ENCODE results near the gene DLGAP1.

Gene DLGAP1

DNA sequence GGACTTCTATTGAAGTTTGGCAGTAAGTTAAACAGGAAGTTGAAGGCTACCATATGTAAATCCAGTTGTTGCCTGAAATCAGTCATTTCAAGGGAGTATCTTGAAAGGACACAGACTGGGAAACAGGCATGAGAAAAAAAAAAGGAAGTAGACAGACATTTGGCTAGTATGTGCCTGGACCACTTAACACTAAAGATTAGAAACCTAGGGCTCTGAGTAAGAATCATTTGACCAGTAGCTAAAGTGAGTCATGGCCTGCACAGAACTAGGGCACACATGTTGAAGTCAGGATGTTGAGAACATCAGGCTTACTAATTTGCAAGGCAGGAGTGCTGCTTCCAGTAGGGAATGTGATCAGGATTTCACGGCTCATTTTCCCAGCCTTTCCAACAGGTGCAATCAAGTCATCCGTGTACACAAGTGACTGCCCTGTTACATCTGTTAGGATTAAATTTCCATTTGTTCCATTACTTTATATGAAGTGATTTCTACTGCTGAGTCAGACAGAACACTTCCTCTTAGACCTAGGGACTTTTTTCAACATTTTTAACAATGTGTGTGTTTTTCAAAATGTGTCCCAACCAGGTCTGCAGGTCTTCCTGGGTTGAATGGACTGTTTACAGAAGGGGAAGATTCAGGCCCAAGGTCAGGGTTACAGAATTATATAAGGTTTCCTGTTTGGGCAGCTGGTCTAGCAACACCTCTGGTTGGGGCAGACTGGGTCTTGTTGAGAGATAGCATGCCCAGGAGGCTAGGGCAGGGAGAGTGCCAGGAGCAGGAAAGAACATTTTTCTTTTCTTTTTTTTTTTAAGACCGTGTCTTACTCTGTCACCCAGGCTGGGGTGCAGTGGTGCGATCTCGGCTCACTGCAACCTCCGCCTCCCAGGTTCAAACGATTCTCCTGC is 859.5 kb downstream of the DLGAP1 start:
- Histone ChIP-seq H3K4me3 (ENCODE audit: severe bottlenecking) (peak overlapping the region; percentile 32), H3K27me3 (ENCODE audit: insufficient read depth, poor library complexity, severe bottlenecking) (no peaks in the 10 kb centered on the region), H3K4me1 (ENCODE audit: insufficient read depth, poor library complexity, severe bottlenecking) (peaks cover 31% of the 10 kb centered on the region), H3K27ac (ENCODE audit: poor library complexity, severe bottlenecking) (peak overlapping the region; percentile 99), H3K9me3 (ENCODE audit: severe bottlenecking) (no peaks in the 10 kb centered on the region), H3K36me3 (ENCODE audit: low read depth) (no peaks in the 10 kb centered on the region)
- TF ChIP-seq, protein P1, sequence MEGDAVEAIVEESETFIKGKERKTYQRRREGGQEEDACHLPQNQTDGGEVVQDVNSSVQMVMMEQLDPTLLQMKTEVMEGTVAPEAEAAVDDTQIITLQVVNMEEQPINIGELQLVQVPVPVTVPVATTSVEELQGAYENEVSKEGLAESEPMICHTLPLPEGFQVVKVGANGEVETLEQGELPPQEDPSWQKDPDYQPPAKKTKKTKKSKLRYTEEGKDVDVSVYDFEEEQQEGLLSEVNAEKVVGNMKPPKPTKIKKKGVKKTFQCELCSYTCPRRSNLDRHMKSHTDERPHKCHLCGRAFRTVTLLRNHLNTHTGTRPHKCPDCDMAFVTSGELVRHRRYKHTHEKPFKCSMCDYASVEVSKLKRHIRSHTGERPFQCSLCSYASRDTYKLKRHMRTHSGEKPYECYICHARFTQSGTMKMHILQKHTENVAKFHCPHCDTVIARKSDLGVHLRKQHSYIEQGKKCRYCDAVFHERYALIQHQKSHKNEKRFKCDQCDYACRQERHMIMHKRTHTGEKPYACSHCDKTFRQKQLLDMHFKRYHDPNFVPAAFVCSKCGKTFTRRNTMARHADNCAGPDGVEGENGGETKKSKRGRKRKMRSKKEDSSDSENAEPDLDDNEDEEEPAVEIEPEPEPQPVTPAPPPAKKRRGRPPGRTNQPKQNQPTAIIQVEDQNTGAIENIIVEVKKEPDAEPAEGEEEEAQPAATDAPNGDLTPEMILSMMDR (IDR thresholded peaks at IDR 0.05; ENCODE audit: poor library complexity, severe bottlenecking): no peak
- ATAC-seq (ENCODE audit: low read depth) (peak; percentile 72), DNase-seq (ENCODE audit: low spot score) (peak; percentile 74)

DNA sequence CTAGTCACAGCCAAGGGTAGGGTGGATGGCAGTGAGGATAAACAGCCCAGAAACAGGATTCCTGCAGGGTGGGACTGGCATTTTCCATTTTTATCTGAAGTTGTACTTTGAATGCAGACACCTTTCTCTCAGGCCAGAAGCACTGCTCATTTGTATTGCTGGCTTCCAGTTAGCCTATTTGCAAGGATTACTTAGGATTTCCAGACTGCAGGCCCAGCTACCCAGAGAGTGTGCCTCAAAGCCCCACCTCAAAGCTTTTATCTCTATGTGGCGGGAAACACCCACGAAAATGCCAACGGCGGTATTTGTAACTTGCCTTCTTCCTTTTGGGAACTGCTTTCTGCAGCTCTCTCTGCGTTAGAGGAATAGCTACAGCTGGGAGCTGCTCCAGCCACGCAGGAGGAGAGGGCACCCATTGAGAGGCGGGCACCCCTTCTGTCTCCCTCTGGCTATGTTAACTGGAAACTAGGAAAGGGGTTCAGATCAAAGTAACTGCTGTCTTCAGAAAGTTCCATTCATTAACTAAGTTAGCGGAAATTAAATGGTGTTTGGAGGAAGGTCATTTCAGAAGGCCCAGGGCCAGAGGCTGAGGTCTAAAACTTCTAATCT is 860.2 kb downstream of the DLGAP1 start:
- H3K9me3 ChIP-seq (ENCODE audit: severe bottlenecking): no peaks in the 10 kb centered on the region
- H3K27ac ChIP-seq (ENCODE audit: poor library complexity, severe bottlenecking): peak overlapping the region; percentile 99
- DNase-seq (ENCODE audit: low spot score) (no peak), ATAC-seq (ENCODE audit: low read depth) (no peak)
- peak overlapping the region; percentile 32 for H3K4me3 ChIP-seq (ENCODE audit: severe bottlenecking)
- TF ChIP-seq, protein P1 (IDR thresholded peaks at IDR 0.05; ENCODE audit: poor library complexity, severe bottlenecking): peak; percentile 2
- no peaks in the 10 kb centered on the region for H3K27me3 ChIP-seq (ENCODE audit: insufficient read depth, poor library complexity, severe bottlenecking)
- no peaks in the 10 kb centered on the region for H3K36me3 ChIP-seq (ENCODE audit: low read depth)
- H3K4me1 ChIP-seq (ENCODE audit: insufficient read depth, poor library complexity, severe bottlenecking): peaks cover 32% of the 10 kb centered on the region

DNA sequence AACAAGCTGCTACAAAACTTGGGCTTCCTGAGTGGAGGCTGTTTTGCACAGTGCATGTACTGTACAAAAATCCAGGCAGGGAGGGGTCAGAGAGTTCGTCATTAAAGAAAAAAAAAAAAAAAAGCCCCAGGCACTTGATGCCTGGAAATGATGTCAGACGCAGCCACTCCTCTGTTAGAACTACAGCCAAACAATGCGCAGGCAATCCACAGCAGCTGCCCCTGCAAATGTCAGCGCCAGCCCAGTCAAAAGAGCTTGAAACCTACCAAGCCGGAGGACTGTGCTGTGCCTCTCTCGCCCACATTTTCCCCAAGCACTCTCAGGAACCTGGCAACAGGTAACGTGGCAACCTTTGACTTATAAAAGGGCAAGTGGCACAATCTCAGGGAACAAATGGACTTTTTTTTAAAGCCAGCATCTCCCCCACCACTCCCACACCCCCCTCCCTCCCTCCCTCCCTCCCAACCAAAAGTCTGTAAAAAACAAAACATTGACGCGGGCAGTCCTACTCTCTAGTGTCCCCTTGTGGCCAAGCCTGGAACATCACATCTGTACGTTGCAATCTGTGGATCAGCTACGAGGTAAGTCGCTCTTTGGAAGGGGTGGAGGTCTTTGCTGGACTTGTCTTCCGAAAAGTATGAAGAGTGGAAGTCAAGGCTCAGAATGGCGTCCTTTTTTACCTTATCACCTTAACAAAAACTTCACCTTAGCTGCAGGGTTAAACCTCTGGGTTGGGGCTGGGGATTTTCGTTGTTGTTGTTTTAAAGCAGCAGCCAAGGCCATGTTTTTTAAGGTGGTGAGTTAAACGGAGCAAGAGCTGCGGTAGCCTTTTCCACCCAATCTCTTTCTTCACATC is 861.0 kb downstream of the DLGAP1 start:
- ATAC-seq (ENCODE audit: low read depth) (peak; percentile 65), DNase-seq (ENCODE audit: low spot score) (peak; percentile 91)
- peak overlapping the region; percentile 32 for H3K4me3 ChIP-seq (ENCODE audit: severe bottlenecking)
- peak overlapping the region; percentile 99 for H3K27ac ChIP-seq (ENCODE audit: poor library complexity, severe bottlenecking)
- H3K36me3 ChIP-seq (ENCODE audit: low read depth): no peaks in the 10 kb centered on the region
- H3K9me3 ChIP-seq (ENCODE audit: severe bottlenecking): no peaks in the 10 kb centered on the region
- peaks cover 35% of the 10 kb centered on the region for H3K4me1 ChIP-seq (ENCODE audit: insufficient read depth, poor library complexity, severe bottlenecking)
- TF ChIP-seq, protein P1 (IDR thresholded peaks at IDR 0.05; ENCODE audit: poor library complexity, severe bottlenecking): peak; percentile 98
- no peaks in the 10 kb centered on the region for H3K27me3 ChIP-seq (ENCODE audit: insufficient read depth, poor library complexity, severe bottlenecking)

DNA sequence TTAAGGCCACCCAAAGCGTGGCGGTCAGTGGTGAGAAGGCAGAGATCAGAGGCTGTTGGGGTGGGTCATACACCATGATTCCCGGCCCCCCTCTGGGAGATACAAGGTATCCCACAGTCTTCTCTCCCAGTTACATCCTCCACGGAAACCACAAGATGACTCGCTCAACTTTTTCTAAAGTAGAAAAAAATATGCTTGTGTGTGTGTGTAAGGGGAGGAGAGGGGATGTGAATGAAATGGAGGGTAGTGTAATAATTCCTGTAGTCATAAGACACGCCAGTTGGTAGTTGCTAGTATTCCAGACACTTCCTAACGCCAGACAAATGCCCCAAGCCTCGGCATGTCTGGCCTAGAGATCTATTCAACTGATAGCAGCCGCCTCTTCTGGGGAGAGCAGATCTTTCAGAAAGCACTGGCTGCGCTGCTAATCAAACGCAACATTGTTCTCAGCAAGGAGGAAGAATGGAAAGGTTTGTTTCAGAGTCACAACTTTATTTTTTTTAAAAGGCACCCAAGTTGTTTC is 861.7 kb downstream of the DLGAP1 start:
- peaks cover 35% of the 10 kb centered on the region for H3K4me1 ChIP-seq (ENCODE audit: insufficient read depth, poor library complexity, severe bottlenecking)
- DNase-seq (ENCODE audit: low spot score): peak; percentile 75

More for the DNA sequence above, 861.7 kb downstream of the DLGAP1 start:
- no peaks in the 10 kb centered on the region for H3K36me3 ChIP-seq (ENCODE audit: low read depth)
- peak; percentile 58 for ATAC-seq (ENCODE audit: low read depth)
- H3K27me3 ChIP-seq (ENCODE audit: insufficient read depth, poor library complexity, severe bottlenecking): no peaks in the 10 kb centered on the region
- no peak overlapping the region for H3K4me3 ChIP-seq (ENCODE audit: severe bottlenecking)
- TF ChIP-seq, protein P1 (IDR thresholded peaks at IDR 0.05; ENCODE audit: poor library complexity, severe bottlenecking): no peak
- peak overlapping the region; percentile 99 for H3K27ac ChIP-seq (ENCODE audit: poor library complexity, severe bottlenecking)
- H3K9me3 ChIP-seq (ENCODE audit: severe bottlenecking): no peaks in the 10 kb centered on the region

Data from RWPE2 (cell line).